PFSK-1 (cell line): ENCODE results near the gene THBS4.

ENCODE experiments used
- FOXP2 ChIP-seq: optimal IDR thresholded peaks from 2 replicates; pipeline ENCODE3; 2011; ENCODE audit warnings: borderline replicate concordance, control low read depth, inconsistent platforms; ENCODE audit not compliant: insufficient read depth; ENCODE audit errors: extremely low read length, extremely low read depth
- POLR2AphosphoS5 ChIP-seq: IDR thresholded peaks from 2 replicates; pipeline ENCODE4 v1.6.1; 2012; ENCODE audit warnings: low read depth, mild to moderate bottlenecking, control low read depth, low read length, moderate library complexity
- SIN3A ChIP-seq: IDR thresholded peaks from 2 replicates; pipeline ENCODE4 v1.6.1; 2012; ENCODE audit warnings: mild to moderate bottlenecking, low read length, moderate library complexity, borderline replicate concordance; ENCODE audit not compliant: insufficient read depth
- TAF1 ChIP-seq: IDR thresholded peaks from 2 replicates; pipeline ENCODE4 v1.6.1; 2012; ENCODE audit warnings: low read length, control low read depth, borderline replicate concordance; ENCODE audit not compliant: insufficient read depth
- TF ChIP-seq, protein P1 (sequence below), 2 experiments: IDR thresholded peaks; 2 replicates each; pipeline versions ENCODE4 v1.6.1 to v1.8.0; 2011 to 2012; ENCODE audit warnings: low read depth in 2 of 2, low read length in 2 of 2, control low read depth in 1 of 2, inconsistent platforms in 1 of 2, mild to moderate bottlenecking in 1 of 2, moderate library complexity in 1 of 2; ENCODE audit not compliant: insufficient read depth in 1 of 2

THBS4 gene

DNA sequence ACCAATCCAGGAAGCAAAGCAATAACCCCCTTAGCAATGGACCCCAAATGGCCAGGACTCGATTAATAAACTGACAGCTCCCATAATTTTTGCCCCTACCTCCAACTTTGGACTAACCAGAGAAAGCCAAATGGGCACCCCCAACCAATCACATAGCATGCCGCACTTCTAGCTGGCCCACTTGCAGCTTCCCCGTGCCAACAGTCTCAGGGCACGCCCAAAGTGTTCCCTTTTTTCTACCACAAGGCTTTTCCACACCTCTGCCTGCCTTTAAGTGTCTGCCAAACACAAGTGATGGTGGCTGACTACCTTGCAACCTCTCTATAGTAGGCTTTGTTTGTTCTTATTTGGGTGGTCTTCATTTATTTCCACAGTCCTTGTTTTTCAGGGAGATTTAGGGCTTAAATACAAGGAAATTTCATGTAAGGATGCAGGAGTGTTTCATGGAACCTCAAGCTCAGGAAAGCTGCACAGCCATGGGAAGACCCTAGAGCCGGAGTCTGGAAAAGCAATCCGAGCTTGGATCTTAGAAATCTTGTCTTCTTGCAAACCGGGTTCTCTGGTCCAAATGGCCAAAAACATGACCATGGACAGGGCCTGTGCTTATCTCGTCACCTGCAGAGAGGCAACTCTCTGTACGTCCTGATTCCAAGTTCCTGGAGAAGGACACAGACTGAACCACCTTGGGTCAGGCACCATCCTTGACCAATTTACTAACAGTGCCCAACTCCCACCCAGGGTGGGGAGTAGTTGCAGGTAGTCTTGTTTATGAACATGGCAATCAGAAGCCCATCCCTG lies 89.2 kb downstream of the THBS4 start:
- TF ChIP-seq, protein P1, sequence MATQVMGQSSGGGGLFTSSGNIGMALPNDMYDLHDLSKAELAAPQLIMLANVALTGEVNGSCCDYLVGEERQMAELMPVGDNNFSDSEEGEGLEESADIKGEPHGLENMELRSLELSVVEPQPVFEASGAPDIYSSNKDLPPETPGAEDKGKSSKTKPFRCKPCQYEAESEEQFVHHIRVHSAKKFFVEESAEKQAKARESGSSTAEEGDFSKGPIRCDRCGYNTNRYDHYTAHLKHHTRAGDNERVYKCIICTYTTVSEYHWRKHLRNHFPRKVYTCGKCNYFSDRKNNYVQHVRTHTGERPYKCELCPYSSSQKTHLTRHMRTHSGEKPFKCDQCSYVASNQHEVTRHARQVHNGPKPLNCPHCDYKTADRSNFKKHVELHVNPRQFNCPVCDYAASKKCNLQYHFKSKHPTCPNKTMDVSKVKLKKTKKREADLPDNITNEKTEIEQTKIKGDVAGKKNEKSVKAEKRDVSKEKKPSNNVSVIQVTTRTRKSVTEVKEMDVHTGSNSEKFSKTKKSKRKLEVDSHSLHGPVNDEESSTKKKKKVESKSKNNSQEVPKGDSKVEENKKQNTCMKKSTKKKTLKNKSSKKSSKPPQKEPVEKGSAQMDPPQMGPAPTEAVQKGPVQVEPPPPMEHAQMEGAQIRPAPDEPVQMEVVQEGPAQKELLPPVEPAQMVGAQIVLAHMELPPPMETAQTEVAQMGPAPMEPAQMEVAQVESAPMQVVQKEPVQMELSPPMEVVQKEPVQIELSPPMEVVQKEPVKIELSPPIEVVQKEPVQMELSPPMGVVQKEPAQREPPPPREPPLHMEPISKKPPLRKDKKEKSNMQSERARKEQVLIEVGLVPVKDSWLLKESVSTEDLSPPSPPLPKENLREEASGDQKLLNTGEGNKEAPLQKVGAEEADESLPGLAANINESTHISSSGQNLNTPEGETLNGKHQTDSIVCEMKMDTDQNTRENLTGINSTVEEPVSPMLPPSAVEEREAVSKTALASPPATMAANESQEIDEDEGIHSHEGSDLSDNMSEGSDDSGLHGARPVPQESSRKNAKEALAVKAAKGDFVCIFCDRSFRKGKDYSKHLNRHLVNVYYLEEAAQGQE (IDR thresholded peaks at IDR 0.05; ENCODE audit: insufficient read depth in 1 of 2, low read depth in 2 of 2, low read length in 2 of 2) = peak in 1 of 2 experiments; percentile 61; a peak in 1 of 4 replicates
- no peak for TF ChIP-seq POLR2AphosphoS5

DNA sequence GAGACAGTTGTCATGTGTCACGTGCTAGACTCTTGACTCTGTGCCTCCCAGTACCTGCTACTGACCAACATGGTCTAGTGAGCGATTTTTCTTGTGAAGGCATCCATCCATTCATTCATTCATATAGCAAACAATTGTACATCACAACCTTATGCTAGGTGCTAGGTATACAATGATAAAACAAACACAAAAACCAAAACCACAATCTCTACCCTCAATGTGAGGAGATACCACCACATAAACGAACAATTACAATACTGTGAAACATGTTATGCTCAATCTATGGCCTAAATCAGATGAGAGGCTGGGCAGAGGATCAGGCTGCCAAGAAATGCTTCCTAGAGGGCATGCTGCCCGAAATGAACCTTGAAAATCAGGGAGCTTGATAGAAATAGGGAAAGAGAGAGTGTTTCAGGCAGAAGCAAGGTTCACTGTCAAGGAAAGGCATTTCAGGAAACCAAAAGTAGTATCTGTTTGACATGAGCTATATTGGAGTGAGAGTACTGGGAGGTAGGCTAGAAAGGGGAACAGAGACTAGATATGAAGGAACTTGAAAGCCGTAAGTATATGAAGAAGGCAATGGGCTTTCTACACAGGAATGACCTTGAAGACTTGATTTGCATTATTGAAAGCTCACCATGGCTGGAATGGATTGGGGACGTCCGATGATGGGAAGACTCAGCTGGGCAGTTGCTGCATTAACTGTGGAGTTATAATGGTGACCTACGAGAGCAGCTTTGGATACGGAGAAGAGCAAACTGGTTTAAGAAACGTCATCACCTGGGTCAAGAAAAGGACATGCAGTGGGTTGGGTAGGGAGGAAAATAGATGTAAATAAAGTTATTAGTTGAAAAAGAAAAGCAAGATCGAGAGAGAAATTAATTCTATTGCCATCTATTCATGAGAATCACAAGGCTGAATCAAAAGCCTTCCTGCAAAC lies 90.1 kb downstream of the THBS4 start:
- TF ChIP-seq, protein P1 (IDR thresholded peaks at IDR 0.05; ENCODE audit: insufficient read depth in 1 of 2, low read depth in 2 of 2, low read length in 2 of 2) = no peak
- TF ChIP-seq FOXP2 = no peak
- TF ChIP-seq TAF1 = no peak
- no peak for TF ChIP-seq SIN3A
- no peak for TF ChIP-seq POLR2AphosphoS5

DNA sequence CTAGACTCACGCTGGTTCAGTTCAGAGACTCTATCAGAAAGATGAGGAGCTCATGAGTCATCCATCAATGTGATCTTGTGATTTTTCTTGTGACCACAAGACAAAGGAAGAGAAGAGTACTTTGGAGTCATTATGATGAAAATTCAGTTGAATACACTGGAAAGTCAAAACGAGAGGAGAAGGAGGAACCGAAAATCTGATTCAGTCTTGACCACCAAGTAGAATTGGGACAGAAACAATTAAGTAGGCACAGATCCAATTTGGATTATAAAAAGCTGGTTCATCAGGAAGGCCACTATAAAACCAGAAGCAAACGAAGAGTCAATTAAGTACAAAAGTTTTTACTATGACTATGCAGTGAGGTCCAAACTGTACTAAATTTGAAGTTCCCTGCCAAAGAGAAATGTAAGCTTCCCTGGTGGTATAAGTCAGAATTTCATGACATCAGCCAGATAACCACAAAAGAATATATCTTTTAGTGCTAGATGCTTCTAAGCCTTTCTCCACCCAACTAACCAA lies 90.9 kb downstream of the THBS4 start:
- TF ChIP-seq TAF1 (no peak), POLR2AphosphoS5 (no peak), FOXP2 (no peak), SIN3A (no peak)
- TF ChIP-seq, protein P1 (IDR thresholded peaks at IDR 0.05; ENCODE audit: insufficient read depth in 1 of 2, low read depth in 2 of 2, low read length in 2 of 2) = no peak

DNA sequence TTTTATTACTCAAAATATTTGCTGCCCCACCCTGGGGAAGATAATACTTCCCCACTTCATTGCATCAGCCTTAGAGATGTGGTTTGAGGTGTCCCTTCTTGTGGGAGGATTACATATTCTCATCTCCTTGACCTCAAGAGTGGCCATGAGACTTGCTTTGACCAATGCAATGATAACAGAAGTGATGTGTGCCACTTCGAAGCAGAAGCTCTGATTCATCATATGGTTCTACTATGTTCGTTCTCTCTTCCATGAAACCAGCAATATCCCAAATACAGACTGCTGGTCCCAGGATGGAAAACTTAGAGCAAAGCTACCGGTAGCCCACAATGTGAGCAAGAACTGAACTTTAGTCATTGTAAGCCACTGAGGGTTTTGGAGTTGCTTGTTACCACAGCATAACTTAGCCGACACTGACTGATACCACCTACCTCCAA lies 92.0 kb downstream of the THBS4 start:
- TF ChIP-seq, protein P1 (IDR thresholded peaks at IDR 0.05; ENCODE audit: insufficient read depth in 1 of 2, low read depth in 2 of 2, low read length in 2 of 2) = no peak
- TF ChIP-seq SIN3A = no peak
- no peak for TF ChIP-seq FOXP2
- no peak for TF ChIP-seq TAF1
- no peak for TF ChIP-seq POLR2AphosphoS5
